ENCODE results near the gene HTRA1. TPM values are rescaled to one million over a fixed set of nuclear protein-coding genes. Genes with fewer than 3 reads are reported as not detected.

The HTRA1 gene
- total RNA-seq, 1 donor from 2014 or later = 62.6 TPM

DNA sequence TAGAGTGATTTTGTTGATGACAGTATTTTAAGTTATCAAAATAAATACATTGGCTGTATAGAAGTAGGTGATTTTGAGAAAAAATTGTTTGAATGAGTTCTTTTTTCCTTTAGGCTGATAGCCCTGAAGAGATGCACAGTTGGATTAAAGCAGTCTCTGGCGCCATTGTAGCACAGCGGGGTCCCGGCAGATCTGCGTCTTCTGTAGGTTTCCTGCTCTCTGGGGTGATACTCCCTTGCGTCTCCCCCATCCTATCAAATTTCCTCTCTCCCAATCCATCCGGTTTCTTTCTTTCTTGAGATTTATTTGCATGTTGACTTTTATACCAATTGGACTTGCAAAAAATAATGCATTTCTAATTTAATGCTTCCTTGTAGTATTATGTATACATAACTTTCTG lies 34.5 kb upstream of the HTRA1 start:
- TF ChIP-seq CTCF (IDR thresholded peaks at IDR 0.05; ENCODE audit: borderline replicate concordance) = no peak
- Histone ChIP-seq H3K27ac (replicated peaks) (no peak overlapping the region), H3K9me3 (replicated peaks) (no peaks in the 10 kb centered on the region), H3K36me3 (peaks cover 67% of the 10 kb centered on the region), H3K27me3 (ENCODE audit: low read depth) (no peaks in the 10 kb centered on the region), H3K4me1 (peaks cover 15% of the 10 kb centered on the region), H3K4me3 (no peak overlapping the region)
- no peak for DNase-seq
- intact Hi-C loops (cut with micrococcal nuclease) = loop anchor here (2.0 kb wide), 1 partner anchor 50 kb away; no protein-coding TSS in a partner anchor

- Histone ChIP-seq H3K4me3 (no peak overlapping the region), H3K27ac (replicated peaks) (no peak overlapping the region), H3K27me3 (ENCODE audit: low read depth) (no peaks in the 10 kb centered on the region), H3K9me3 (replicated peaks) (no peaks in the 10 kb centered on the region), H3K4me1 (peaks cover 11% of the 10 kb centered on the region), H3K36me3 (peaks cover 67% of the 10 kb centered on the region)
- no peak for DNase-seq
- TF ChIP-seq CTCF (IDR thresholded peaks at IDR 0.05; ENCODE audit: borderline replicate concordance) = no peak
- intact Hi-C loops (cut with micrococcal nuclease) = loop anchor here (2.0 kb wide), 1 partner anchor 50 kb away; no protein-coding TSS in a partner anchor
Observed at GRCh38 chr10:122427280-122427679, 34.1 kb upstream of the HTRA1 start.

DNA sequence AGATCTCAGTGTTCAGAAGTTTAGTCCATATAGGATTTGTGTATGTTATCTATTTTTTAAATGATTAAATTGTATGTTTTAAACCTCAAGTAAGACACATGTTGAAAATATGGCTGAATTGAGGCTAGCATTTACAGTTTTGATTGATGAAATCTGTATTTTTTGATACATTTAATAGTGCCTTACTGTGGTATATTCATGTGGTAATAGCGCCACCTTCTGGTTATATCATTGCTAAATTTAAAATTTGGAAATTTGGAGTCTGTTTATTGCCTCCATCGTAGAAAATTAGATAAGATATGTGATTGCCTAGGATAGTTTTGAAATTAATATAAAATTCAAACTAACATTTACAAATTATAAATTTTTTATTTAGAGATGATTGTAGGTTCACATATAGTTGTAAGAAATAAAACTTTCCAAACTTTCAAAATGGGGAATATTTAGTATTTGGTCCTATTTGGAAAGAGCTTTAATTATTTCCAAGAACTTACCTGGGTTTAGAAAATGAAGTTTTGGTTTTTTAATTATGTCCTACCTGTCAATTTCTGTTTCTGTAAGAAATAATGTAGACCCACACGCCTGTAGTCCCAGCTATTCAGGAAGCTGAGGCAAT lies 26.0 kb upstream of the HTRA1 start:
- Histone ChIP-seq H3K36me3 (peaks cover 27% of the 10 kb centered on the region), H3K4me3 (no peak overlapping the region), H3K27me3 (ENCODE audit: low read depth) (no peaks in the 10 kb centered on the region), H3K9me3 (replicated peaks) (peaks cover 9% of the 10 kb centered on the region), H3K27ac (replicated peaks) (no peak overlapping the region), H3K4me1 (no peaks in the 10 kb centered on the region)
- TF ChIP-seq CTCF (IDR thresholded peaks at IDR 0.05; ENCODE audit: borderline replicate concordance) = peak; percentile 74
- intact Hi-C loops (cut with micrococcal nuclease) = loop anchor here (2.0 to 5.0 kb wide), 2 partner anchors 93 to 137 kb away; no protein-coding TSS in a partner anchor
- DNase-seq = no peak

GRCh38 chr10:122441961-122442360 lies 19.4 kb upstream of the HTRA1 start:
- intact Hi-C loops (cut with micrococcal nuclease) = loop anchor here (10.0 kb wide), 1 partner anchor 113 kb away; no protein-coding TSS in a partner anchor
- Histone ChIP-seq H3K4me1 (peaks cover 13% of the 10 kb centered on the region), H3K36me3 (no peaks in the 10 kb centered on the region), H3K4me3 (no peak overlapping the region), H3K9me3 (replicated peaks) (peaks cover 9% of the 10 kb centered on the region), H3K27ac (replicated peaks) (no peak overlapping the region), H3K27me3 (ENCODE audit: low read depth) (no peaks in the 10 kb centered on the region)
- TF ChIP-seq CTCF (IDR thresholded peaks at IDR 0.05; ENCODE audit: borderline replicate concordance) = no peak
- DNase-seq = no peak

DNA sequence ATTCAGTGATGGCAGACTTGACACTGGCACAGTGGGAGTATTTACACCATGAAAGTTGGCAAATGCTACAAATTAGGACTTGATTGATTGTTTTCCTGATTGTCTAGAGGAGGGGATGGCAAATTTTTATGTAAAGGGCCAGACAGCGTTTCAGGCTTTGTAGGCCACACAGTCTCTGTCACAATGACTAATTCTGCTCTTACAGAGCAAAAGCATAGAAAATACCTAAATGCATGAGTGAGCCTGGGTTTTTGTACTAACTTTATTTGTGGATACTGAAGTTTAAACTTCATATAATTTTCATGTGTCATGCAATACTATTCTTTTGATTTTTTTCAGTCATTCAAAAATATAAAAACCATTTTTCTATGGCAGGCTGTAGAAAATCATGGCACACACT lies 15.9 kb upstream of the HTRA1 start:
- Histone ChIP-seq H3K4me1 (peaks cover 40% of the 10 kb centered on the region), H3K4me3 (no peak overlapping the region), H3K27ac (replicated peaks) (no peak overlapping the region), H3K27me3 (ENCODE audit: low read depth) (no peaks in the 10 kb centered on the region), H3K9me3 (replicated peaks) (no peaks in the 10 kb centered on the region), H3K36me3 (no peaks in the 10 kb centered on the region)
- DNase-seq = no peak
- no peak for TF ChIP-seq CTCF (IDR thresholded peaks at IDR 0.05; ENCODE audit: borderline replicate concordance)
- intact Hi-C loops (cut with micrococcal nuclease) = loop anchor here (10.0 kb wide), 1 partner anchor 109 kb away; no protein-coding TSS in a partner anchor
